HG03558 (cell line): ENCODE data around the gene SNCB.
"Not testable (repeated sequence)": the region's sequence is repeated elsewhere in the genome, so short reads cannot be mapped to it uniquely, and the experiment has no call there.

Experiments
- ATAC-seq: cut with Tn5 transposase; IDR thresholded peaks from one replicate; pipeline ENCODE4 v1.9.1; 2021; ENCODE audit warnings: moderate number of reproducible peaks; ENCODE audit not compliant: unreplicated experiment; ENCODE audit errors: extremely low read depth

SNCB gene

DNA sequence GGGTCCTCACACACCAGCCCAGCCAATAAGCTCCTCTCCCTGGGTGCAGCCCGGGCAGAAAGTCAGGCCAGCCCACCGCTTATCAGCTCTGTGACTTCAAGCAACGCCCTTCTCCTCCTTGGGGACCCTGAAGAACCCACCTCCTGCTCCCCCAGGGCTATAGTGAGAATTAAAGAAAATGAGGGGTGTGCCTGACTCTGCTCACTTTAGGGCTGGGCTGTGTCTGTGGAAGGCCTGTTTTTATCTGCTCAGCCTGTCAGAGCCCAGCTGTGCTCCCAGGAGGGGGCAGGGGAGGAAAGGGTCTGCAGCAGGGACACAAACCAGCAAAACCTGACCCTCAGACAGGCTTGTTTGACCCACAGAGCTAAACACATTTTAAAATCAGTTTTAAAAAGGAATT, 24.3 kb downstream of the SNCB start:
- ATAC-seq = no peak

DNA sequence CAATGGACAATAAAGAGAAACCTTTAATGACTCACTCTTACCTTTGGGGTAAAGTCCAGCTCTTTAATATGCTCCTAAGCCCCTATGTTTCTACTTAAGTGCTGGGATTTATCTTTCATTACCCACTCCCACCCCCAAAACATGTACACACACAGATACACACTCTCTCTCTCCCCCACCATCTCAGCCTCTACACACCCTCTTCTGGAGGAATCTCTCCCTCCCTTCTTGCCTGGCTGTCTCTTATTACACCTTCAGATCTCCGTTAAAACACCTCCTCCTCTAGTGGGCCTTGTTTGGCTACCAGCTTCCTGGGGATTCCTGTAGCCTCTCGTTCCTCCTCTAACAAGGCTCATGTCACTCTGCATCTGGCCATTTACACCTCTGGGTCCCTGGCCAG, 27.2 kb downstream of the SNCB start:
- ATAC-seq = no peak

DNA sequence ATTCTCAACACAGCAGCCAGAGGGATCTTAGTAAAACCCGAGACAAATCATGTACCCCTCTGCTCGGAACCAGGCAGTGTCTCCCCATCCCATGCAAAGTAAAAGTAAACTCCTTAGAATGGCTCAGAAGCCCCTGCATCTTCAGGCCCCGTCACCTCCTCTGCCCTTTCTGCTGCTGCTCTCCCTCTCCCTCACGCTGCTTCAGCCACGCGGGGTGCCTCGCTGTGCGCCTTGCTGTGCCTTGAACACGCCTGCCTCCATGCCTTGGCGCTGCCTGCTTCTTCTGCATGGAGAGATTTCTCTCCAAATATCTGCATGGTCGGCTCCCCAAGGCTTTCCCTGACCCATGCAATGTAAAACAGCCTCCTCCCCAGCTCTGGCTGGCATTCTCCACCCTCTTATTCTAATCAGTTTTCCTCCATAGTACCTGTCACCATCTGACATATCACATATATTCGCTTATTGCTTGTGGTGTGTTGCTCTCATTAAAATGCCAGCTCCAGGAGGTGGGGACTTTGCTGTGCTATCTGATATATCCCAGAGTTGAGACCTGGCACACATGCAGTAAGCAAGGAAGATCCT, 28.3 kb downstream of the SNCB start:
- no peak for ATAC-seq

DNA sequence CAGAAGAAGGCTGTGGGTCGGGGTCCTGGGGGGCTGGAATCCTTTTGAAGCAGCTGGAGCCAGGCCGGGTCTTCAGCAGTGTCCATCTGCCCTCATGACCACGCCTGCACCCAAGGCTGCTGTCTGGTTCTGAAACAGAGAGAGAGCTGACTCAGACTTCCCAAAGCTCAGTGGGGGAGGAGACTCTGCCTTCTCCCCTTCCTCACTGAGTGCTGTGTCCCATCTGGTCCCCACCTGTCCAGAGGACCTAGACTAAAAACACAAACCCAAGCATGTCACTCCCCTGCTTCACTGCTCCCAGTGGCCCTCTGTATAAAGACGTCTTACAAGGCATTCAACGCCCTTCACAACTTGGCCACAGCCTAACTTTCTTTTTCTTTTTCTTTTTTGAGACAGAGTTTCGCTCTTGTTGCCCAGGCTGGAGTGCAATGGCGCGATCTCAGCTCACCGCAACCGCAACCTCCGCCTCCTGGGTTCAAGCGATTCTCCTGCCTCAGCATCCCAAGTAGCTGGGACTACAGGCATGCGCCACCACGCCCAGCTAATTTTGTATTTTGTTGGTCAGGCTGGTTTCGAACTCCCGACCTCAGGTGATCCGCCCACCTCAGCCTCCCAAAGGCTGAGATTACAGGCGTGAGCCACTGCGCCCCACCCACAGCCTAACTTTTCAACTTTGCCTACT, 30.4 kb downstream of the SNCB start:
- ATAC-seq = not testable (repeated sequence)

DNA sequence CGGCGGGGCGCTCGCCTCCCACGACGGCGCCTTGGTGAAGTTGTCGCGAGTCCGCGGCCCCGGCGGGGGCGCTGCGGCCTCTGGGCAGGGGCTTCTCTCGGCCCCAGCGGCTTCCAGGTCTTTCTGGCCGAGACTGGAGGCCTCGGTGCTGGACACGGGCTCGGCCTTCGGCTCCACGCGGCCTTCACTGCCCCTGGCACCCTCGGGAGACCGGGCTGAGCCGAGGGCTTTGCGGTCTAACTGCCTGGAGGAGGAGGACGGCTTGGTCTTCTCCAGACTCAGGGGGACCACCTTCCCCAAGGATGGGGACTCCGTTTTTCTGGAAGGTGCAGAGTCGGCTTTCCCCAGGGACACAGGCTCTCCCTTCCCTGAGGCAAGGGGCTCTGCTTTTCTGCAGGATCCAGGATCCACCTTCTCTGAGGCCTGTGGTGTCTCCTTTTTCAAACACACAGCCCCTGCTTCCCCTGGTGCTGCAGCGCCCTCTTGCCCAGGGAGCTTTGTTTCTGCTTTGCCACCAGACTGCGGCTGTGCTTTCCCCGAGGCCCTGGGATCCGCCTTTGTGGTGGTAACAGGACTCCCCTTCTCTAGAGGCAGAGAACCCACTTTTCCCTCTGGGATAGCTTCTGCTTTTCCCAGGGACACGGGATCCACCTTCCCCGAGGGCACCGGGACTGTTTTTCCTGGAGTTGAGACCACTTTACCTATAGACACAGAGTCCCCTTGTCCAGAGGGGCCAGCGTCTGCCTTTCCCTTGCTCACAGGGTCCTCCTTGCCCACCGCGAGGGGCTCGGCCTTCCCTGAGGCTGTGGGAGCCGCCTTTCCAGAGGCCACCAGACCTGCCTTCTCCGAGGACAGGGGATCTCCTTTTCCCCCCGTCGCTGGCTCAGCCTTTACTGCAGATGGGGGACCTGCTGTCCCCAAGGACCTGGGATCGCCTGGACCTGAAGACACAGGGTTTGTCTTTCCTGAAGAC, 32.6 kb downstream of the SNCB start:
- ATAC-seq = no peak

DNA sequence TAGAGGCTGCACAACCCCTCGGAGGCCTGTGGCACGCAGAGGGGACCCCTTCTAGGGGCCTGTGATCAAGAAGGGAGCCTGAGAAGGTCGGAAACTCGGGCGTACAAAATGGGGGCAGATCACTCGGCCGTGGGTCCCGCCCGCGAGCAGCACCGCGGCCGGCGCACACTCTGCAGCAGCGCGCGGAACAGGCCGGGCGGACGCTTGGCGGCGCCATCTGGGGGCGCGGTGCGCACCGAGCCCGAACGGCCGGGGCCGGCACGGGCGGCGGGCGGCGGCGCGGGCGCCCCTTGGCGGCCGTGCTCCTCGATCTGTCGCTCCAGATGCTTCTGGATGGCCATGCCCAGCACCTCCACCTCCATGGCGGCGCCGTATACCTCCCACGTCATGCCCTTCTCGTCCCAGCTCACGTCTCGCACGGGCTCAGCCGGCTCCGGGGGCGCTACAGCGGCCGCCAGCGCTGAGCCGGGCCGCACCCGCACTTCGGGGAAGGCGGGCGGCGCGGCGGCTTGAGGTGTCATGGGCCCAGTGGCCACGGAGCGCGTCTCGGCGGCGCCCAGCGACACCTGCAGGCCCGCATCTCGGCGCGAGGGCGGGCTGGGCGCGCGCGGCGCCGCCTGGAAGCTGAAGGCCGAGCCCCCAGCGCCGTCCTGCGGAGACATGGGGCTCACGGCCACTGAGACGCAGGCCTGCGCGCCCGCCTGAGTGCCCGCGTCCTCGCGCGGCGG, 33.5 kb downstream of the SNCB start:
- no peak for ATAC-seq

DNA sequence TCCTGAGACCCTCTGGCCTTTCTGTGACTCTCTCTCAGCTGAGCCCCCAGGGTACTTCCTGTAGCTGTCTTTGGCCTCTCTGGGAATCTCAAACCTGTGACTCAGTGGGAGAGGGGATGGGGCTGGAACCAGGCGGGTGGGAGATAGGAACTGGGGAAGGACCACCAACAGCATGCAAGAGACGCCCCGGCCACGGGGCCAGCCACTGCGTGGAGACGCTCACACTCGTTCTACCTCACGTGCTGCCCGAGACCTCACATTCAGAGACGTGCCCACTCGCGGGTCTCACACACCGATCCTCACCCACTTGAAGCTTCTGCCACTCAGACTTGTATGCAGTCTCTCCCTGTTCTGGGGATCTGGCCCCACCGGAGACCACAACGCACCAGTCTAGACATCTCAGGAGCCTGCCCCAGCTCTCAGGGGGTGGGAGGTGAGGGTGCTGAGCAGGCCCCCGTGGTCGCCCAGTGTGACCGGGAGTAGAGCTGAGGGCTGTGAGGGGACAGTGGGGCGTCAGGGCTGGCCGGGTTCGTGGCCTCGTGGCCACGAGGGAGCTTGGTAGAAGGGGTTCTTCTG, 34.2 kb downstream of the SNCB start:
- no peak for ATAC-seq

DNA sequence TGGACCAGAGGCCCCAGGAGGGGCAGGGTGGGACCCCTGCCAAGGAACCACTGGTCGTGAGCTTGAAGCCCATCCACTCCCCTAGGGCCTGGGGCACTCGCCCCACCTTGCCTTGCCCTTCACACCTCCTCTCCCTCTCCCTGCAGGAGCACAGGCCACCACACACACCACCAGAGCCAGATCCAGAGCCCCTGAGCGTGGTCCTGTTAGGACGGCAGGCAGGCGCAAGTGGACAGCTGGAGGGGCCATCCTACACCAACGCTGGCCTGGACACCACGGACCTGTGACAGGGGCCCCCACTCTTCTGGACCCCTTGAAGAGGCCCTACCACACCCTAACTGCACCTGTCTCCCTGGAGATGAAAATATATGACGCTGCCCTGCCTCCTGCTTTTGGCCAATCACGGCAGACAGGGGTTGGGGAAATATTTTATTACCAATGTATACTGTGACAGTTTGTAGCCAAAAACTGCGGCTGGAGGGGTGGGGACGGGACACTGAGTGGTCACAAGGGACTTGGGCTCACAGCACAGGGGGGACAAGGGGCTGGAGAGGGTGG, 34.9 kb downstream of the SNCB start:
- ATAC-seq = no peak

DNA sequence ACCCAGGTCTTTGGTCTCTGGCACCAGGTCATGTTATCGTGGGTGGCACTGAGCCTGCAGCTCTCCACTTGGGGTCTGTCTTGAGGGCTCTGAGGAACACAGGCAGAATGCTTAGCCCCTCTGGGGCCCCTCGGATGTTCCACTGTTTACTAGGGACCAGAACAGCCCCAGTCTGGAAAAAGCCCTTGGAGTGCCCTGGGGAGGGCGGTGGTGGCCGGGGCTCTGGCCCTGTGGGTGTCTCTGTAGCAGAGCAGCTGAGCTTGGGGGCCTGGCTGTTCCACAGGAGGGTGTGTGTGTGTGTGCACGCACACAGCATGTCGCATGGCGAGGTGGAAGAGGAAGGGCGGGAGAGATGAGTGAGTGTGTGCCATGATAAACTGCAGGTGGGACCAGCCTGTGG, 35.8 kb downstream of the SNCB start:
- ATAC-seq = no peak

DNA sequence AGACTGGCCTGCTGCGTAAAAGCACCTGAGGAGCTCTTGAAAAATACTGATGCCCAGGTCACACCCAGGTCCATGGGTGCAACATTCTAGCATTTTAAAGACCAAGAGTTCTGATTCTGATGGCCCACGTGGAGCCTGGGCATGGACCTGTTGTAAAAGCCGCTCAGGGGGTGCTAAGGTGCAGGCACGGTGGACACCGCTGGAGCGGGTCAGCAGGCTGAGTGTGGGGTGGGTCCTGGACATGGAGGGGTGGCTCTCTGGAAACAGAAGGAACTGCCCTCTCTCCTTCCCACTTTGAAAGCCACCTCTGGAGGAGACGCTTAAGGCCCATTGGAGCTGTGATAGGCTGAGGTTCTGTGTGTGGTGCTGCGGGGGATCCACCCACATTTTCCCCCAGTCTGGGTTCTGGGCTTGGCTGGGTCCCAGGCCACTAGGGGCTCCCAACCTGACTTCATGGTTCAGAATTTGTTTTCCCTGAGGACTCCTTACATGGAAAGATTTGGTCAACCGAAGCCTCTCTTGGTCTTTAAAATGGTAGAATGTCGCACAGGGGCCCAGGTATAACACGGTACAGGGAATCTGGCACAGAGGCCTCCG, 37.0 kb downstream of the SNCB start:
- no peak for ATAC-seq

DNA sequence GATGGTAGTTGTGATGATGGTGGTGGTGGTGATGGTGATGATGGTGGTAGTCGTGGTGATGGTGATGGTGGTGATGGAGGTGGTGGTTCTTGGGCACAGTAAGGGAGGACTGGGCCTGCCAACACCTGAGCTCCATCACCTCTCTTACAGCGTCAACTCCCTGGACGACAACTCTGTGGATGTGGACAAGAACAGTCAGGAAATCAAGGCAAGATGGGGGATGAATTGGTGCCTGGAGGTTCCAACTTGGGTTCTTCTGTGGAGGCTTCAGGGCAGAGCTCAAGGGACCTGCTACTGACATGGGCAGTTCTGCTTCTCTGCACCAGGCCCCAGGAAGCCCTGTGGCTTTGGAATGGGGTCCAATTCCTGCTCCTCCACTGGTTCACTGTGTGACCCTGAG, 37.8 kb downstream of the SNCB start:
- no peak for ATAC-seq

DNA sequence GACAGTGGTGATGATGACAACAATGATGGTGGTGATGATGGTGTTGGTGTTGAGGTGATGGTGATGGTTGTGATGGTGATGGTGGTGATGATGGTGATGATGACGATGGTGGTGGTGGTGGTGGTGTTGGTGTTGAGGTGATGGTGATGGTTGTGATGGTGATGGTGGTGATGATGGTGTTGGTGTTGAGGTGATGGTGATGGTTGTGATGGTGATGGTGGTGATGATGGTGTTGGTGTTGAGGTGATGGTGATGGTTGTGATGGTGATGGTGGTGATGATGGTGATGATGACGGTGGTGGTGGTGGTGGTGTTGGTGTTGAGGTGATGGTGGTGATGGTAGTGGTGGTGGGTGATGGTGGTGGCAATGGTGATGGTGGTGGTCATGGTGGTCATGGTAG, 38.7 kb downstream of the SNCB start:
- not testable (repeated sequence) for ATAC-seq

DNA sequence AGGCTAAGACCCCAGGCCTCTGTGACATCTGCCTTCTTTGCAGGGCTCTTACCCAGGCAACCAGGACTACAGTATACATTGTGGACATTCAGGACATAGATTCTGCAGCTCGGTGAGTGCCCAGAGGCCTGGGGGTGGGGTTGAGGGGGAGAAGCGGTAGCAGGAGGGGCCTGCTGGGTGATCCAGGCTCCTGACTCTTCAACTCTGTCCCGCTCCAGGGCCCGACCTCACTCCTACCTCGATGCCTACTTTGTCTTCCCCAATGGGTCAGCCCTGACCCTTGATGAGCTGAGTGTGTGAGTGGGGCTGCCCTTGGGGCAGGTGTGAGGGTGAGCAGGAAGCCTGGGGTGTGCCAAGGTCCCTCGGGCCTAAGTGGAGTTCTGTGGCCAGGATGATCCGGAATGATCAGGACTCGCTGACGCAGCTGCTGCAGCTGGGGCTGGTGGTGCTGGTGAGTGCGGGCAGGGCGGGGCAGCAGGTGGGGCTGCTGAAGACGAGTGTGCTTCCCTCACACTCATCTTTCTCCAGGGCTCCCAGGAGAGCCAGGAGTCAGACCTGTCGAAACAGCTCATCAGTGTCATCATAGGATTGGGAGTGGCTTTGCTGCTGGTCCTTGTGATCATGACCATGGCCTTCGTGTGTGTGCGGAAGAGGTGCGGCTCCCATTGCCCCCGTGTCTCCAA, 40.2 kb downstream of the SNCB start:
- no peak for ATAC-seq

DNA sequence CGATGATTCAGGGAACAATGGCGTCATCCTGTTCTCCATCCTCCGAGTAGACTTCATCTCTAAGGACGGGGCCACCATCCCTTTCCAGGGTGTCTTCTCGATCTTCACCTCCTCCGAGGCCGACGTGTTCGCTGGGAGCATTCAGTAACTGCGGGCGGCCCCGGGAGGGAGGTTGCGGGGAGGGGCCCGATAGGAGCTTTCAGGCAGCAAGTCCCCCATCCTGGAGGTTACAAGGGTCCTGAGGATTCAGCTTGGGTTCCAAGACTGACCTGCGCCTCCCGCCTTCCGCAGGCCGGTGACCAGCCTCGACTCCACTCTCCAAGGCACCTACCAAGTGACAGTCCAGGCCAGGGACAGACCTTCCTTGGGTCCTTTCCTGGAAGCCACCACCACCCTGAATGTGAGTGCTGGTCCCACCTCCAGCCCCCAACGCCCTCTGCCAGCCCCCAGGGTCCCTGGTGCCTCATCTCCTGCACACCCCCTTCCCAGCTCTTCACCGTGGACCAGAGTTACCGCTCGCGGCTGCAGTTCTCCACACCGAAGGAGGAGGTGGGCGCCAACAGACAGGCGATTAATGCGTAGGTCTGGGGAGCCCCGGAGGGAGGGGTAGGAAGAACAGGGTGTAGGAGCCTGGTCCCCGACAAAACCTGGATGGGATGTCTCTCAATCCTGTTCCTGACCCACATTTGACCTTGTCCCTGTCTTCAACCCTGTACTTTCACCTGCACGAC, 41.1 kb downstream of the SNCB start:
- no peak for ATAC-seq

DNA sequence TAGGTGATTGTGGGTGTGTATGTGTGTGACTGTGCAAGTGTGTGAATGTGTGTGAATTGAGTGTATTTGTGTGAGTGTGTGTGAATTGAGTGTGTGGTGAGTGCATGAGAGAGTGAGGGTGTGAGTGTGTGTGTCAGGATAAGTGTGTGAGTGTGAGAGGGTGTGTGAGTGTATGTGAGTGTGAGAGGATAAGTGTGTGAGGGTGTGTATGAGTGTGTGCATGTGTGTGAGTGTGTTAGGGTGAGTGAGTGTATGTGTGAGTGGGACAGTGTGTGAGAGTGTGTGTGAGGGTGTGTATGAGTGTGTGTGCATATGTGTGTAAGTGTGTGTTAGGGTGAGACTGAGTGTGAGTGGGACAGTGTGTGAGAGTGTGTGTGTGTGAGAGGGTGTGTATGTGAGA, 42.0 kb downstream of the SNCB start:
- no peak for ATAC-seq

DNA sequence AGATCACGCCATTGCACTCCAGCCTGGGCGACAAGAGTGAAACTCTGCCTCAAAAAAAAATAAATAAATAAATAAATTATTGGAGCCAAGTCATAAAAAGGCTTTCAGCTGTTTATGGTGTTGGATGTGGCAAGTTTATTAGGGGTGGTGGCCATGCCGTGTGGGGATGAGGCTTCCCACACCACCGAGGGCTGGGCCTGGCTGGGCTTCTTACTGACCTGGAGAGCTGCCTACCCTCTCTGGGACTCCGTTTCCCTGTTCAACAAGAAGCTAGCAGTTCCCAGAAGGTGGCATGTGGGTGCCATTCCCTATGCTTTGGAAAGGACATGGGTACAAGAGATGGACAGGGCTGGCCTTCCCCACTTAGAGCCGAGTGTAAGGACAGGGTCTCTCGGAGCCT, 42.9 kb downstream of the SNCB start:
- ATAC-seq = no peak

DNA sequence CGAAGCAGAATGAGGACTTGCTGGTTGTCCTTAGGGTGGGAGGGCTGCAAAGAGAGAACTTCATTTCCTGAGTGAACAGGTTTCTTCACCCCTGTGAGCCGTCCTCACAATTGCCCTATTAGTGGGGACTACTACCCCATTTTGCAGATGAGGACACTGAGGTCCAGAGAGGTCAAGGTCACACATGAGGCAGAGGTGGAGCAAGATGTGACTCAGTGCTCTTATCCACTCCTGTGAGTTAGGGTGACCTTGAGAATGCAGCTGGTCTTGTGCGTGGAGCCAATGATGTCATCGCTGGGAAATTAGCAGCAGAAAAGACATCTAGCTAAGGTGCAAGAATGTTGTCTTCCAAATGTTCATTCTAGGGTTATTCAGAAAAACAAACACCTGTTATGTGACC, 47.3 kb downstream of the SNCB start:
- ATAC-seq = no peak

DNA sequence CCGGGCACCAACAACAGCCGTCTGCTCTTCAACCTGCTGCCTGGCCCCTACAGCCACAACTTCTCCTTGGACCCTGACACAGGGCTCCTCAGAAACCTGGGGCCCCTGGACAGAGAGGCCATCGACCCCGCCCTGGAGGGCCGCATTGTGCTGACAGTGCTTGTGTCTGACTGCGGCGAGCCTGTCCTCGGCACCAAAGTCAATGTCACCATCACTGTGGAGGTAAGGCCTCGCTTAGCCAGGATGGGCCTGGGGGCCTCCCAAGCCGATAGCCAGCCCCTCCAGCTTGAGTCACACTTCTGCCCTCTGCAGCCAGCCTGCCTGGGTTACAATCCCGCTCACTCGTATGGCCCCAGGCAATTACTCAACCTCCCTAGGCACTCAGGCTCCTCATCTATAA, 49.0 kb downstream of the SNCB start:
- no peak for ATAC-seq
